NCI-H1930 (cell line): Measurements from ENCODE around the gene STN1.

Experiments used
- DNase-seq, 2 experiments: peaks; one replicate each; lab custom pipeline; 2025; lab: John Stamatoyannopoulos, UW

Gene STN1, protein sequence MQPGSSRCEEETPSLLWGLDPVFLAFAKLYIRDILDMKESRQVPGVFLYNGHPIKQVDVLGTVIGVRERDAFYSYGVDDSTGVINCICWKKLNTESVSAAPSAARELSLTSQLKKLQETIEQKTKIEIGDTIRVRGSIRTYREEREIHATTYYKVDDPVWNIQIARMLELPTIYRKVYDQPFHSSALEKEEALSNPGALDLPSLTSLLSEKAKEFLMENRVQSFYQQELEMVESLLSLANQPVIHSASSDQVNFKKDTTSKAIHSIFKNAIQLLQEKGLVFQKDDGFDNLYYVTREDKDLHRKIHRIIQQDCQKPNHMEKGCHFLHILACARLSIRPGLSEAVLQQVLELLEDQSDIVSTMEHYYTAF

DNA sequence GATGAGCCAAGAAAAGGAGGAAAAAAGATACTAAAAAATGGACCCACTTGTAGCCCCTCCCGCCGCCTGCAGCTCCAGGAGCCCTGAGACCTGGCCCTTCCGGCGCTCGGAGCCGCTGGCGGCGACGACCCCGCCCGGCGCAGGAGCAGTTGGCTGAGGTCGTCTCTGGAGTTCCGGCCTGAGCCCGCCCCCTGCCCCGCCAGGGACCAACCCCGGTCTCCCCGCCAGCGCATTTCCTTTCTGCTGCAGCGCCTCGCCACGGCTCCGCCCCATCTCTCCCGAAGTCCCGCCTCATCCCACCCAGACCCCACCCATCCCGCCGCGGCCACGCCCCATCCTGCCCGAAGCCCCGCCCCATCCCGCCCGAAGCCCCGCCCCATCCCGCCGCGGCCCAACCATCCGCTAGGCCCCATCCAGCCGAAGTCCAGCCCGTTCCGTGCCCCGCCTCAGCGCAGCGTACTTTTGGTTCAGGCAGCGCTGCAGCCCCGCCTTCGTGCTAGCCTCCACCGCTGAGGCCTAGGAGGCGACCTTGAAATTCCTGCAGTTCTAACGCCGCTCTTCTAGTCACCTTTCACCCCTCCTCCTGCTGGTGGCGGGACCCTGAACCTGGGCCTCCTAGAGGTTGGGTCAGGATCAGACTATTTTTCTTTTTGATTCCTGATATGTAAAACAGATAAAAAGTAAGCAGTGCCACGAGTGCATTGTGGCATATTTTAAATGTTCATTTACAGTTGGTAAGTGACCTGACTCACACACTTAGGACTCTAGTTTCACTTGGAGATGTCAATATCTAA is at the start of gene STN1:
TSS of gene STN1 (minus strand) at position 132 of the 794 bp plus-strand sequence. CDS start 590 bp downstream, outside the sequence.
- peak; percentile 82 to 83 for DNase-seq

- DNase-seq: no peak
These were observed 49.6 kb upstream of the STN1 start for GRCh38 chr10:103967448-103968071.

DNA sequence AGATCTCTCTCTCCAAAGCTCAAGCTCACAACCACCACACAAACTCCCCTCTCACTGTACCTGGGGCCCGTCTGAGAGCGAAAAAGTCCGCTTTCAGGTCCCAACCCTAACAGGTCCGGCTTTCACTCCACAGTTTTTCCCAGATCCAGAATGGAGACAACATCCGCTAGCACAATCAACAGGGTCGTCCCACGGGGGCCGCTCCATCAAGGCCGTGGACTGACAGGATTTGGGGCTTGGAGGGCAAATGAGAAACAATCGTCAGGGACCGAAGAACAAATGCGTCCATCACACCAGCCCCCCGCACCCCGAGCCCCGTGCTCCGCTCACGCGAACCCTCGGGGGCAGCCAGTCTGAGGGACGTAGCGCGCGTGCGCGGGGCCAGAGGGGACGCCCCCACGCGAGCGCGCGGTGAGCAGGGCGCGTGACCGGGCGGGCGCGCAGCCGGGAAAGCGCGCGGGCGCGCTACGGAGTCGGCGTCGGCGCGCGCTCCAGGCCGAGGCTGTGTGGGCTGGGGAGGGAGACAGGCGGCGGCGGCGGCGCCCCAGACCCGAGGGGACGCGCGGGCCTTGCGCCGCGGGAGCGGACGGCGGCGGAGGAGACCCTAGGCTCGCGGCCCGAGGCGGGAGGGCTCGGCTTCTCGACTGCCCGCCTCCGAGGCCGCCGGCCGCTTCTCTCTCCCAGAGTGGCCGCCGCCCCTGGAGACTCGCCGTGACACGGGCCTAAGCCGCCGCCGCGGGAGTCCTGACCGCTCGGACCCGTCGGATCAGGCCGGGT is 48.9 kb upstream of the STN1 start, which contains the start of gene SLK:
TSS of gene SLK (plus strand) at position 470 of the 777 bp plus-strand sequence. CDS start 606 bp downstream, outside the sequence.
- peak; percentile 45 to 78 for DNase-seq

- DNase-seq: no peak
These were observed 42.1 kb upstream of the STN1 start for GRCh38 chr10:103960103-103960502.

DNA sequence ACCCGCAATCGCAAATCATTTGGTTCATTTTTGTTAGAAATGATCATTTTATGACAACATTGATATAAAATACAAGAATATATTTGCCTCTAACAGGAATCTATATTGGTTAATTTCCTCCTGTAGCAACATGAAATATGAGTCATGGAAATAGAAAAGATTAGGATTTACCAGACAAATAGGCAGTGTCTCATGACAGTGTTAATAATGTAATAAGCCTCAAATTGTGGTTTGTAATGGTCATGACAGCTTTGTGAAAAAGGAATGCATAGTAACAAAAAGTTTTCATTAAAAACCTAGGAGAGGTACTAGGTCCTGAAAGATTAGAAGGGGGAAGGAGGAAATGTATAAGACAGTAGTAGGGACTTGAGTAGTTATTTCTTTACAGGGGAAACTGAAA is 41.0 kb upstream of the STN1 start:
- DNase-seq: no peak

- DNase-seq: no peak
These were observed 36.6 kb upstream of the STN1 start for GRCh38 chr10:103954543-103954942.

- no peak for DNase-seq
These were observed 34.0 kb upstream of the STN1 start for GRCh38 chr10:103951942-103952341.

DNA sequence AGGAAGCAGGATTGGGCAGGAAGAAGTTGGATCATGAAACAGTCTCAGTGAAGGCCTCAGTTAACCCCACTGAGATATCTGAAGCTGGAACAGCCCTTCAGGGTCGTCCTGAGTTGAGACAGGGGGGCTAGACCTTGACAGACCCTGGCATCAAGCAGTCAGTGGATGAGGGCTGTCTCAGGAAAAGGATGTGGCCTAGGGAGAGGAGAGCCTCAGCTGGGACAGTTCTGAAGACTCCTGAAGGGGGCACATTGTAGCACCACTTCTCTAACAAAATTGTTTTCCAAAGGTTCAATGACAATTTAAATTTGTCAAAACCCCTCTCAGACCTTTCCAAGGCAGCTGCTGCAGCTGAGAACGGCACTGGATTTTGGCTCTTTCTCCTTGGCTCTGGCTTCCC is 33.2 kb upstream of the STN1 start:
- DNase-seq: no peak

DNA sequence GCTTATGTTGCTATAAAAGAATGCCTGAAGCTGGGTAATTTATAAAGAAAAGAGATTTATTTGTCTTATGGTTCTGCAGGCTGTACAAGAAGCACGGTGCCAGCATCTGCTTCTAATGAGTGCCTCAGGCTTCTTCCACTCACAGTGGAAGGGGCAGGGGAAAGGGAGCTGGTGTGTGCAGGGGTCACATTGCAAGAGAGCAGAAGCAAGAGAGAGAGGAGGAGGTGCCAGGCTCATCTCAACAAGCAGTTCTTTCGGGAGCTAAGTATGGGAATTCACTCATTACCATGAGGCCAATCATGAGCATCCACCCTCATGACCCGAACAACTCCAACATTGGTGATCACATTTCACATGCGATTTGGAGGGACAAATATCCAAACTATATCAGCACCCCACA is 31.7 kb upstream of the STN1 start:
- DNase-seq: no peak

DNA sequence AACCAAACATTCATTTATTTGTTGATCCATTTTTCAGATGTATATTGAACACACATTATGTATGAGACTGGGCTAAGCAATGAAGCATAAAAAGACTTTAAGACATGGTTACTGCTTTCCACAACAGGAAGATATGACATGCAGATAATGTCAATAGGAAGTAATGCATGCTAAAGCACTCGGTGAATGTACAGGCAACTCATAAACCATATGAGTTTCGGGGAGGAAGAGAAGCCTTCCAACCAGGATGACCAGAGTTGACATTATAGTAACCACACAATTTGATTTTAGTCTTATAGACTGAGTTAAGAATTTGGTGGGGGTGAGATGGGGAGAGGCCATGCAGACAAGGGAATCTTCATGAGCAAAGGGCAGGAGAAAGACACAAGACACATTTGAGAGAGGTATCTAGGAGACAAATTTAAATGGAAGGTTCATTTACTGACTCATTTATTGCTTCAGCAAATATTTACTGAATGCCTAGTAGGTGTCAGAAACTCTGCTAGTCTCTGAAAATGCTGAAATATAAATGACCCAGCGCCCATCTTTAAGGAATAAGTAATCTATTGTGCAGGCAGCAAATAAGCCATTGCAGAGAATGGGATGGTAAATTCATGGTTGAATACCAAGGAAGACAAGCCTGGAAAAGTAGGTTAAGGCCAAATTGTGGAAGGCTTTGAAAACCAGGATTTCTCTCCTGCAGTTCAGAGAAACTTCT is 30.0 kb upstream of the STN1 start:
- no peak for DNase-seq

DNA sequence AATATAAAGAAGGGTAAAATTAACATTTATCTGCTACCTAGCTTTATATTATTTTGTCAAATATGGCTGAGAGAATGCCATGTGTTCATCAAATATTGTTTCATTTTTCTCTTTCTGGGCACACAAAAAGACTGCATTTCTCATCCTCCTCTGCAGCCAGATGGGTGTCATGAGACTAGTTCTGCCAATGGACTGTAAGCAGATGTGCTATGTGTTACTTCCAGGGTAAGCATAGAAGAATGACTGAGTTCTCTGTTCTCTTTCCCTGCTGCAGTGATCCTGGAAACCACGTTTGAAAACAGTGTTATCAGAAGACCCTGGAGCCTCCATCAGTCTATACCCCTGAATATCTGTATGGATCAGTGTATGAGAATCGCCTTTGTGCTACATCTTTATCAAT is 24.9 kb upstream of the STN1 start:
- no peak for DNase-seq

- no peak for DNase-seq
These were observed 23.8 kb upstream of the STN1 start for GRCh38 chr10:103941801-103942200.

DNA sequence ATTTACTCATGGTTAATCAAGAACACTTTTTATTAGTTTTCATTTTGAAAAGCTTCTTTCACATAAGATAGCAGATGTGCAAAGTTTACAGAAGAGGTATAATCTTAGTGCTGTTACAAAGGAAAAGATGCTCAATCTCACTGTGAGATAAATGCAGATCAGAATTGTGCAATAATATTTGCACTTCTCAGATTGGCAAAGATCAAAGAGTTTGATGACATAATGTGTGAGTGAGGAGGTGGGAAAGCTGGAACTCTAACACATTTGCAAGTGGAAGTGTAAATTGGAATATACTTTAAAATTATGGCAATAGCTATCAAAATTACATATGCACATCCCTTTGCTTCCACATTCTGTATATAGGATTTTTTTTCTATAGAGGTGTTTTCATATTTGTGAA is 21.5 kb upstream of the STN1 start:
- no peak for DNase-seq

DNA sequence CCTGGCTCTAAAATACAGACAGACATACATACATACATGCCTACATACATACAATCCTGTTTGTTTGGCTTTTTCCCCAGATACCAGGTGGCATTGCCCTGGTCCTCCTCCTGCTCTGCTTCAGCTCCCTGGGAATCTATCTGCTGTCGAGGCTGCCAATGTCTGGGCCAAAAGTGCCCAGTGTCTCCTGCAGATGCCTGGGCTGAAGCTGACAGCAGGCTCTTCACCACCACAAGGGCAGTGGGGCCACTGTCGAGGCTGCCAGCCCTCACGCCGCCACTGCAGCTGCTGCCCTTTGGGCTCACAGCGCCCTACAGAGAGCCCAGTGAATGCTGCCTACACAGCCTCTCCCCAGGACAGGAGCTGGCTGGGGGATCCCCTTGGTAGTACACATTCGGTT is 18.0 kb upstream of the STN1 start:
- DNase-seq: no peak

GRCh38 chr10:103934308-103934707 is 16.3 kb upstream of the STN1 start:
- no peak for DNase-seq

GRCh38 chr10:103933557-103934121 is 15.7 kb upstream of the STN1 start:
- DNase-seq: no peak

DNA sequence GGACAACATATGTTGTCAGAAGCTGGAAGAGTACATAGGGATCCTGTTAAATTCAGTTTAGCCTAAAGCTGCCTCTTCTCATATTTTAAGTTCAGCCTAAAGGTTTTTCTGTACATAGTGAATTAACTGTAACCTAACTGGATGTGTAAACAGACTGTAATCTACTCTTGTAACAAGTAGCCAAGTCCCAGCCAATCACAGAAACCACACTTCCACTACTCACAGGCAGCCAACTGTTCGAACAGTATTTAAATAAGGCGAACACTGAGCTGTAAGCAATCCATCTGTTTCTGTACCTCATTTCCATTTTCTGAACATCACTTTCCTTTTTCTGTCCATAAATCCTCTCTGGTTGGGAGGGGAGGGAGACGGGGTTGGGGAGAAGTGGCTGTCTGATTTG is 15.0 kb upstream of the STN1 start:
- DNase-seq: no peak

DNA sequence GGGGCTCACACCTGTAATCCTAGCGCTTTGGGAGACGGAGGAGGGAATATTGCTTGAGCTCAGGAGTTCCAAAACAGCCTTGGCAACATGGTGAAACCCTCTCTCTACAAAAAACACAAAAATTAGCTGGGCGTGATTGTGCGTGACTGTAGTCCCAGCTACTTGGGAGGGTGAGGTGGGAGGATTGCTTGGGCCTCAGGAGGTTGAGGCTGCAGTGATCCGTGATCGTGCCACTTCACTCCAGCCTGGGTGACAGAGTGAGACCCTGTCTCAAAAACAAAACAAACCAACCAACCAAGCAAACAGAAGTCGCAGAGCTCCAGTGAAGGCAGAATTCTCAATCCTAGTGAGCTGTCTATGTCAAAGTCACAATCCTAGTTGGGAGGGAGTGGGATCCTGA is 14.3 kb upstream of the STN1 start:
- DNase-seq: no peak

DNA sequence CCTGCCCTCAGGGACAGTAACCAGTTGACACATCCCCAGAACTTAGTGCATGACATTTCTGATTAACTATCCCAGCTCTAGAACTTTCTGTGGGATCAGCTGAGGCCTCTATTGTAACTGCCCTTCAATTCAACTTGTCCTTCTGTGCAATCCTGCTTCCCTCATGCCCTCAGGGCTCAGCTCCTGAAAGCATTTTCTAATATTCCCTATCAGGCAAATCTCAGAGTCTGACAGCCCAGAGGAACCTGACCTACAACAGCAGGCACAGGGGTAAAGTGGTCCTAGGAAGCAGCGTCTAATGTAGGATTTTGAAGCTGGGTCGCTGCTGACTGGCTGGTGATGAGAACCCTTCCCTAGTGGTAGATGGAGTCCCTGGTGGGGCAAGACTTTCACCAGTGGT is 13.6 kb upstream of the STN1 start:
- no peak for DNase-seq

DNA sequence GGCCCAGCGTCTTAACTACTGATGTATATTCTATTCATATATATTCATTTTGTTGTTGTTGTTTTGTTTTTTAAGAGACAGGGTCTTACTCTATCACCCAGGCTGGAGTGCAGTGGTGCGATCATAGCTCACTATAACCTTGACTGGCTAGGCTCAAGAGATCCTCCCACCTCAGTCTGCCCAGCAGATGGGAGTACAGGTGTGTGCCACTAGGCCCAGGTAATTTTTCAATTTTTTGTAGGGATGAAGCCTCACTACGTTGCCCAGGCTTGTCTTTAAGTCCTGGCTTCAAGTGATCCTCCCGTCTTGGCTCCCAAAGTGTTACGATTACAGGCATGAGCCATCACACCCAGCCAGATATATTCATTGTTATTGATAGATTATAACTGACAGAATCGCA is 12.9 kb upstream of the STN1 start:
- no peak for DNase-seq

DNA sequence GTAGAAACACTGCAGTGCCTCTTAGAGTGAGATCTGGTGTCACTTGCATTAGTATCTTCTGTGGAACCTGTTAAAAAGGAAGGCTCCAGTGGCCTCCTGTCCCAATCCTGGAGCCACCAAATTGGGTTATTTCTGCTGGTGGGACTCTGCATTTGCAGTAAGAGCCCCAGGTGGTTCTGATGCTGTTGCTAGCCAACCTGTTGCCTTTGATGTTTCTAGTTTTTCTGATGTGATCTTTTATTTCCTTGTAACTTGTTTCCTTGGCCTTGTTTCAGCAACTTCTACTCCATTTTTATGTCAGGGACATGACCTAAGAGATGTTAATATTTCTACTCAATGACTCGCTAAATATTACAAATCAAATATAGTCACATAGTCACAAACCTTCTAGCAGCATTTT is 12.5 kb upstream of the STN1 start:
- DNase-seq: no peak
